Epithelial cell of proximal tubule (primary cell): ENCODE data around the gene OSBPL1A. TPM values are rescaled to one million over a fixed set of nuclear protein-coding genes. Genes with fewer than 3 reads are reported as not detected.
"Not testable (repeated sequence)": the region's sequence is repeated elsewhere in the genome, so short reads cannot be mapped to it uniquely, and the experiment has no call there.

ENCODE experiments used
- DNase-seq: peaks from one replicate; pipeline ENCODE4 v3.0.0-alpha.2; 2011; ENCODE audit warnings: low read depth
- H3K4me3 ChIP-seq: 2 replicates; pipeline ENCODE4 v1.5.1; 2011; ENCODE audit warnings: low read depth, mild to moderate bottlenecking, low read length
- total RNA-seq: library from RNA; depleted of rRNA; stranded (reverse); fragments of >200 nt; gene quantifications from 2 replicates; pipeline ENCODE4 v1.2.3, GENCODE V29; 2015
- TF ChIP-seq, protein P1 (sequence below): conservative IDR thresholded peaks from 2 replicates; pipeline ENCODE4 v1.5.1; 2012; ENCODE audit warnings: low read depth, mild to moderate bottlenecking, low read length

Gene OSBPL1A
- total RNA-seq, 1 donor from 2014 or later = 24.7 TPM

DNA sequence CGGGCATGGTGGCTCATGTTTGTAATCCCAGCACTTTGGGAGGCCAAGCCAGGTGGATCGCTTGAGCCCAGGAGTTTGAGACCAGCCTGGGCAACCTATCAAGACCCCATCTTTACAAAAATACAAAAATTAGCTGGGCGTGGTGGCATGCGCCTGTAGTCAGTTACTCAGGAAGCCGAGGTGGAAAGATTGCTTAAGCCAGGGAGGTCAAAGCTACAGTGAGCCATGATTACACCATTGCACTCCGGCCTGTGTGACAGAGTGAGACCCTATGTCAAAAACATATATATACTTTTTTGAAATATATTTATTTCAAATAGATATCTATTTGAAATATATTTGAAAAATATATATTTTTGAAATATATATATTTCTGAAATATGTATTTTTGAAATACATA is 10.9 kb downstream of the OSBPL1A start:
- TF ChIP-seq, protein P1, sequence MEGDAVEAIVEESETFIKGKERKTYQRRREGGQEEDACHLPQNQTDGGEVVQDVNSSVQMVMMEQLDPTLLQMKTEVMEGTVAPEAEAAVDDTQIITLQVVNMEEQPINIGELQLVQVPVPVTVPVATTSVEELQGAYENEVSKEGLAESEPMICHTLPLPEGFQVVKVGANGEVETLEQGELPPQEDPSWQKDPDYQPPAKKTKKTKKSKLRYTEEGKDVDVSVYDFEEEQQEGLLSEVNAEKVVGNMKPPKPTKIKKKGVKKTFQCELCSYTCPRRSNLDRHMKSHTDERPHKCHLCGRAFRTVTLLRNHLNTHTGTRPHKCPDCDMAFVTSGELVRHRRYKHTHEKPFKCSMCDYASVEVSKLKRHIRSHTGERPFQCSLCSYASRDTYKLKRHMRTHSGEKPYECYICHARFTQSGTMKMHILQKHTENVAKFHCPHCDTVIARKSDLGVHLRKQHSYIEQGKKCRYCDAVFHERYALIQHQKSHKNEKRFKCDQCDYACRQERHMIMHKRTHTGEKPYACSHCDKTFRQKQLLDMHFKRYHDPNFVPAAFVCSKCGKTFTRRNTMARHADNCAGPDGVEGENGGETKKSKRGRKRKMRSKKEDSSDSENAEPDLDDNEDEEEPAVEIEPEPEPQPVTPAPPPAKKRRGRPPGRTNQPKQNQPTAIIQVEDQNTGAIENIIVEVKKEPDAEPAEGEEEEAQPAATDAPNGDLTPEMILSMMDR = no peak
- no peak for DNase-seq
- H3K4me3 ChIP-seq = no peak overlapping the region

- TF ChIP-seq, protein P1 = no peak
- no peak for DNase-seq
- no peak overlapping the region for H3K4me3 ChIP-seq
Measured at GRCh38 chr18:24381126-24381525, 16.5 kb downstream of the OSBPL1A start.

- TF ChIP-seq, protein P1 = no peak
- DNase-seq = no peak
- H3K4me3 ChIP-seq = no peak overlapping the region
Measured at GRCh38 chr18:24380163-24380747, 17.4 kb downstream of the OSBPL1A start.

DNA sequence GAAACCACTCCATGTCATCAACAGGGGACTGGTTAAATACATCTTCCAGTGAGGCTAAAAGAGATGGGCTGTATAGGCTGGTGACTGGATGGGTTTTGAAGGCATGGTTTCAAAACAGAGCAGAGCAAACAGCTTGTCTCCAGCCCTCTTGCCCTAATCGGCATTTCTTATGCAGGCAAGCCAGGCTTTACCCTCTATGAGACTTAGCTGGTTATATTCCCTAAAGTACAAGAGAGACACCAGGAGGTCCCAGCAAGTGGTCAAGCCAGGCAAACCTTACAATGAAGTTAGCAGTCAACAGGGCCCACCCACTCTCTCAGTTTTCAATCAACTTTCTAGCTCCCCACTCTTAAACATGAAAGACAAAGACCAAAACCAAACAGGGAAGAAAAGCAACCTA is 19.0 kb downstream of the OSBPL1A start:
- DNase-seq = no peak
- no peak overlapping the region for H3K4me3 ChIP-seq
- TF ChIP-seq, protein P1 = no peak

GRCh38 chr18:24376531-24376930 is 21.1 kb downstream of the OSBPL1A start:
- not testable (repeated sequence) for DNase-seq, H3K4me3 ChIP-seq

- DNase-seq = no peak
- TF ChIP-seq, protein P1 = no peak
- no peak overlapping the region for H3K4me3 ChIP-seq
Measured at GRCh38 chr18:24373328-24373727, 24.3 kb downstream of the OSBPL1A start.

DNA sequence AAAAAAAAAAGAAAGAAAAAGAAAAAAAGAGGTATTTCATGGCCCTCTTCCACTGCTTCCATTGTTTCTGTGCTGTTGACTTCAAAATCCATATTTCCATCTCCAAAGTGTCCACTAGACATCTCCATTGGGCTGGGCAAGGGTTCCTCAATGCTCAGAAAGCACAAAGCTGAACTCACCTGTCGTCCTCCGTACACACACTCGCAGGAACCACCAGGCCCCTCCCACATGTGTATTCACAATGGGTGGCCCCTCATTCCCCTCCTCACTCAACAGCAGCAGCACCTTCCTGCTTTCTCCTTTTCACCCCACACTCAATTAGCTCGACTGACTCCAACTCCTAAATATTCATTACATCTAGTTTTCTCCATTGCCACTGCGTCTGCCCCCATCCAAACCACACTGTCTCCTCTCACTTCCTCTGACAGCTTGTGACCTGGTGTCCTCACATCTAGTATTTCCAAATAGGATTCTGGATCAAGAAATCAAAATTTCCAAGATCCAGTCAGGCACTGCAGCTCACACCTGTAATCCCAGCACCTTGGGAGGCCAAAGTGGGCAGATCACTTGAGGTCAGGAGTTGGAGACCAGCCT is 25.2 kb downstream of the OSBPL1A start:
- no peak for DNase-seq
- TF ChIP-seq, protein P1 = no peak
- H3K4me3 ChIP-seq = no peak overlapping the region
